ENCODE results near the gene DIPK1A. TPM values are rescaled to one million over a fixed set of nuclear protein-coding genes. Genes with fewer than 3 reads are reported as not detected.

Gene DIPK1A
- total RNA-seq, 1 experiment from 2014 or later = 1.0 TPM

GRCh38 chr1:92870591-92870990 lies 90.7 kb downstream of the DIPK1A start:
- no TSS peak for BruUV-seq (replicated peaks)

DNA sequence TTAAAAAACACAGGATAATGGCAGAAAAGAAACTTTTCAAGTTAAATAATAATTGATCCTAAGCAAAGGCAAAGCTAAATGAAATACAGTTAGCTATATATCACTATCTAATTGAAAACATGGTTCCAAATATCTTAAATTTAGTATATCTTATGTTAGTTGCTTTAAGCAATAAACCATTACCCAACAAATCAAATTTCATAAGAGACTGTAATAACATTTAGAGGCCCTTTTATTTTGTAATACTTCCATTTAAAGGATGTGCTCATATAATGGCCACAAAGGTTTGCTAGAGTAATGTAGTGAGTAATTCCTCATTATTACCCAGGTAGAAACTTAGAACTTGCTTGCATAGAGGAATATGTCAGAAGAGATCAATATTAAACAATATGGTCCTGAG lies 97.1 kb downstream of the DIPK1A start:
- ChIA-PET POLR2A (ENCODE audit: unreplicated experiment) (no interaction called here), CTCF (no interaction called here)
- Histone ChIP-seq H3K9me2 (replicated peaks; ENCODE audit: low read length) (no peaks in the 10 kb centered on the region), H3K36me3 (ENCODE audit: low read depth, low read length) (no peaks in the 10 kb centered on the region), H2AFZ (ENCODE audit: low read length) (no peak overlapping the region), H3K27ac (ENCODE audit: low read length) (no peak overlapping the region), H3F3A (ENCODE audit: low read length, unreplicated experiment) (no peaks in the 10 kb centered on the region), H3K4me1 (ENCODE audit: insufficient read depth, low read length) (peaks cover 4% of the 10 kb centered on the region; the same call in 1 of the 2 replicates), H3K9ac (ENCODE audit: low read length) (no peak overlapping the region), H3K27me3 (ENCODE audit: low read length) (no peaks in the 10 kb centered on the region), H3K79me2 (ENCODE audit: low read length) (no peaks in the 10 kb centered on the region), H3K9me3 (ENCODE audit: low read length) (no peaks in the 10 kb centered on the region), H3K4me2 (ENCODE audit: low read length) (no peak overlapping the region), H4K20me1 (ENCODE audit: low read length) (no peaks in the 10 kb centered on the region), H3K4me3 (ENCODE audit: low read length) (no peak overlapping the region)
- DNase-seq = no peak
- no TSS peak for BruUV-seq (replicated peaks)
- TF ChIP-seq EZH2phosphoT487 (IDR thresholded peaks at IDR 0.05; ENCODE audit: borderline replicate concordance, low read length) = no peak
- TF ChIP-seq EZH2 (IDR thresholded peaks at IDR 0.05; ENCODE audit: low read length, unreplicated experiment) = no peak
- TF ChIP-seq, protein P1, sequence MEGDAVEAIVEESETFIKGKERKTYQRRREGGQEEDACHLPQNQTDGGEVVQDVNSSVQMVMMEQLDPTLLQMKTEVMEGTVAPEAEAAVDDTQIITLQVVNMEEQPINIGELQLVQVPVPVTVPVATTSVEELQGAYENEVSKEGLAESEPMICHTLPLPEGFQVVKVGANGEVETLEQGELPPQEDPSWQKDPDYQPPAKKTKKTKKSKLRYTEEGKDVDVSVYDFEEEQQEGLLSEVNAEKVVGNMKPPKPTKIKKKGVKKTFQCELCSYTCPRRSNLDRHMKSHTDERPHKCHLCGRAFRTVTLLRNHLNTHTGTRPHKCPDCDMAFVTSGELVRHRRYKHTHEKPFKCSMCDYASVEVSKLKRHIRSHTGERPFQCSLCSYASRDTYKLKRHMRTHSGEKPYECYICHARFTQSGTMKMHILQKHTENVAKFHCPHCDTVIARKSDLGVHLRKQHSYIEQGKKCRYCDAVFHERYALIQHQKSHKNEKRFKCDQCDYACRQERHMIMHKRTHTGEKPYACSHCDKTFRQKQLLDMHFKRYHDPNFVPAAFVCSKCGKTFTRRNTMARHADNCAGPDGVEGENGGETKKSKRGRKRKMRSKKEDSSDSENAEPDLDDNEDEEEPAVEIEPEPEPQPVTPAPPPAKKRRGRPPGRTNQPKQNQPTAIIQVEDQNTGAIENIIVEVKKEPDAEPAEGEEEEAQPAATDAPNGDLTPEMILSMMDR (conservative IDR thresholded peaks at IDR 0.05; ENCODE audit: low read depth, low read length) = no peak
- ATAC-seq = no peak
- intact Hi-C loops (cut with micrococcal nuclease) = no loop called here

More at GRCh38 chr1:92870591-92870990, 90.7 kb downstream of the DIPK1A start:
- CTCF ChIA-PET = no interaction called here
- Histone ChIP-seq H3K36me3 (ENCODE audit: low read depth, low read length) (no peaks in the 10 kb centered on the region), H3K27ac (ENCODE audit: low read length) (no peak overlapping the region), H3K9me3 (ENCODE audit: low read length) (no peaks in the 10 kb centered on the region), H4K20me1 (ENCODE audit: low read length) (no peaks in the 10 kb centered on the region), H3K79me2 (ENCODE audit: low read length) (no peaks in the 10 kb centered on the region), H2AFZ (ENCODE audit: low read length) (no peak overlapping the region), H3K4me3 (ENCODE audit: low read length) (no peak overlapping the region), H3K4me2 (ENCODE audit: low read length) (no peak overlapping the region), H3K9me2 (replicated peaks; ENCODE audit: low read length) (no peaks in the 10 kb centered on the region), H3K9ac (ENCODE audit: low read length) (no peak overlapping the region), H3F3A (ENCODE audit: low read length, unreplicated experiment) (no peaks in the 10 kb centered on the region), H3K4me1 (ENCODE audit: insufficient read depth, low read length) (no peaks in the 10 kb centered on the region), H3K27me3 (ENCODE audit: low read length) (no peaks in the 10 kb centered on the region)
- POLR2A ChIA-PET (ENCODE audit: unreplicated experiment) = no interaction called here
- ATAC-seq = no peak
- DNase-seq = no peak
- TF ChIP-seq EZH2 (IDR thresholded peaks at IDR 0.05; ENCODE audit: low read length, unreplicated experiment) (no peak), EZH2phosphoT487 (IDR thresholded peaks at IDR 0.05; ENCODE audit: borderline replicate concordance, low read length) (no peak)
- TF ChIP-seq, protein P1 (conservative IDR thresholded peaks at IDR 0.05; ENCODE audit: low read depth, low read length) = no peak
- intact Hi-C loops (cut with micrococcal nuclease) = no loop called here

GRCh38 chr1:92862605-92863004 lies 98.7 kb downstream of the DIPK1A start:
- Histone ChIP-seq H3K9ac (ENCODE audit: low read length) (no peak overlapping the region), H3K9me2 (replicated peaks; ENCODE audit: low read length) (no peaks in the 10 kb centered on the region), H3K79me2 (ENCODE audit: low read length) (no peaks in the 10 kb centered on the region), H3K4me2 (ENCODE audit: low read length) (no peak overlapping the region), H4K20me1 (ENCODE audit: low read length) (no peaks in the 10 kb centered on the region), H2AFZ (ENCODE audit: low read length) (no peak overlapping the region), H3K27ac (ENCODE audit: low read length) (no peak overlapping the region), H3K36me3 (ENCODE audit: low read depth, low read length) (no peaks in the 10 kb centered on the region), H3K4me3 (ENCODE audit: low read length) (no peak overlapping the region), H3K9me3 (ENCODE audit: low read length) (no peaks in the 10 kb centered on the region), H3K27me3 (ENCODE audit: low read length) (no peaks in the 10 kb centered on the region), H3F3A (ENCODE audit: low read length, unreplicated experiment) (no peaks in the 10 kb centered on the region), H3K4me1 (ENCODE audit: insufficient read depth, low read length) (peaks cover 6% of the 10 kb centered on the region; the same call in 1 of the 2 replicates)
- BruUV-seq (replicated peaks) = no TSS peak
- ATAC-seq = no peak
- POLR2A ChIA-PET (ENCODE audit: unreplicated experiment) = no interaction called here
- DNase-seq = no peak
- CTCF ChIA-PET = no interaction called here
- intact Hi-C loops (cut with micrococcal nuclease) = no loop called here
- TF ChIP-seq EZH2phosphoT487 (IDR thresholded peaks at IDR 0.05; ENCODE audit: borderline replicate concordance, low read length) (no peak), EZH2 (IDR thresholded peaks at IDR 0.05; ENCODE audit: low read length, unreplicated experiment) (no peak)
- TF ChIP-seq, protein P1 (conservative IDR thresholded peaks at IDR 0.05; ENCODE audit: low read depth, low read length) = no peak
